Tibial nerve (tissue), 3 donors: ENCODE results near the gene PLCB4.
"Not testable (repeated sequence)": the region's sequence is repeated elsewhere in the genome, so short reads cannot be mapped to it uniquely, and the experiment has no call there.

Experiments used
- POLR2A ChIP-seq, 2 donors: fragments of 450-650 bp; IDR thresholded peaks; one replicate each; pipeline ENCODE4 v1.6.1; 2017; ENCODE audit warnings: antibody characterized with exemption in 2 of 2, mild to moderate bottlenecking in 2 of 2, moderate library complexity in 2 of 2
- TF ChIP-seq, protein P1 (sequence below), 5 experiments: fragments of 200-600 bp in 3 of 5; fragments of 450-650 bp in 2 of 5; sonication (generic) in 3 of 5; IDR thresholded peaks; one replicate each; pipeline ENCODE4 v1.5.1; 2016 to 2019; ENCODE audit warnings: antibody characterized with exemption in 5 of 5, mild to moderate bottlenecking in 3 of 5, moderate library complexity in 2 of 5

DNA sequence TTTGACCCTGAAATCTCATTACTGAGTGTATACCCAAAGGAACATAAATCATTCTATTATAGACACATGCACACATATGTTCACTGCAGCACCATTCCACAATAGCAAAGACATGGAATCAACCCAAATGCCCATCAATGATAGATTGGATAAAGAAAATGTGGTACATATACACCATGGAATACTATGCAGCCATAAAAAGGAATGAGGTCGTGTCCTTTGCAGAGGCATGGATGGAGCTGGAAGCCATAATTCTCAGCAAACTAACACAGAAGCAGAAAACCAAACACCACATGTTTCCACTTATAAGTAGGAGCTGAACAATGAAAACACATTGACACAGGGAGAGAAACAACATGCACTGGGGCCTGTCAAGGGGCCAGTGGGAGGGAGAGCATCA is 21.0 kb upstream of the PLCB4 start:
- TF ChIP-seq, protein P1, sequence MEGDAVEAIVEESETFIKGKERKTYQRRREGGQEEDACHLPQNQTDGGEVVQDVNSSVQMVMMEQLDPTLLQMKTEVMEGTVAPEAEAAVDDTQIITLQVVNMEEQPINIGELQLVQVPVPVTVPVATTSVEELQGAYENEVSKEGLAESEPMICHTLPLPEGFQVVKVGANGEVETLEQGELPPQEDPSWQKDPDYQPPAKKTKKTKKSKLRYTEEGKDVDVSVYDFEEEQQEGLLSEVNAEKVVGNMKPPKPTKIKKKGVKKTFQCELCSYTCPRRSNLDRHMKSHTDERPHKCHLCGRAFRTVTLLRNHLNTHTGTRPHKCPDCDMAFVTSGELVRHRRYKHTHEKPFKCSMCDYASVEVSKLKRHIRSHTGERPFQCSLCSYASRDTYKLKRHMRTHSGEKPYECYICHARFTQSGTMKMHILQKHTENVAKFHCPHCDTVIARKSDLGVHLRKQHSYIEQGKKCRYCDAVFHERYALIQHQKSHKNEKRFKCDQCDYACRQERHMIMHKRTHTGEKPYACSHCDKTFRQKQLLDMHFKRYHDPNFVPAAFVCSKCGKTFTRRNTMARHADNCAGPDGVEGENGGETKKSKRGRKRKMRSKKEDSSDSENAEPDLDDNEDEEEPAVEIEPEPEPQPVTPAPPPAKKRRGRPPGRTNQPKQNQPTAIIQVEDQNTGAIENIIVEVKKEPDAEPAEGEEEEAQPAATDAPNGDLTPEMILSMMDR (IDR thresholded peaks at IDR 0.05): not testable (repeated sequence)
- not testable (repeated sequence) for TF ChIP-seq POLR2A (IDR thresholded peaks at IDR 0.05)
